HepG2 (cell line): ENCODE data around the gene KCNMA1. TPM values are rescaled to one million over a fixed set of nuclear protein-coding genes. Genes with fewer than 3 reads are reported as not detected.

Source experiments
- ATAC-seq: fragments of 200-7000 bp; cut with Tn5 transposase; 3 replicates; pipeline ENCODE4 v1.9.1; 2020; ENCODE audit warnings: mild to moderate bottlenecking, moderate library complexity
- BruUV-seq: library from RNA; stranded (reverse); fragments of 400-500 nt; replicated peaks from 2 replicates; lab custom pipeline; 2021; lab: Mats Ljungman, UMichigan
- CTCF ChIA-PET: fragments of 300-600 bp; formaldehyde crosslinking; extraction: SDS; loops from one replicate; lab custom pipeline; 2021; ENCODE audit warnings: low total read pairs, inconsistent platforms, low intra/inter-chr PET ratio; lab: Yijun Ruan, JAX
- POLR2A ChIA-PET: fragments of 350-600 bp; sonication (Branson Sonifier 250); formaldehyde crosslinking; loops from one replicate; lab custom pipeline; 2020; ENCODE audit warnings: antibody characterized with exemption, inconsistent platforms; lab: Yijun Ruan, JAX
- DNase-seq: peaks from one replicate; pipeline ENCODE4 v3.0.0-alpha.2; 2015; ENCODE audit warnings: low spot score
- FAIRE-seq: peaks from 3 replicates; lab custom pipeline; 2011; peaks lifted over from hg19 to GRCh38; lab: Jason Lieb, UNC
- H2AFZ ChIP-seq: one replicate; pipeline ENCODE4 v1.6.1; 2011; ENCODE audit warnings: low read length, inconsistent platforms
- H3K27ac ChIP-seq: fragments of 300-600 bp; 3 replicates; pipeline ENCODE4 v1.8.0; 2011; ENCODE audit warnings: mixed run types, mild to moderate bottlenecking, mixed read lengths, low read length, inconsistent platforms; ENCODE audit not compliant: insufficient read depth; ENCODE audit errors: extremely low read length
- H3K27me3 ChIP-seq, 2 experiments: fragments of 200-600 bp in 1 of 2; 2 replicates in 1 of 2; 3 replicates in 1 of 2; pipeline versions ENCODE4 v1.6.0 to v1.8.0; 2011; ENCODE audit warnings: low read length in 2 of 2, mild to moderate bottlenecking in 2 of 2, moderate library complexity in 2 of 2, inconsistent platforms in 1 of 2; ENCODE audit not compliant: insufficient read depth in 2 of 2, control insufficient read depth in 1 of 2
- H3K36me3 ChIP-seq, 2 experiments: fragments of 200-600 bp in 1 of 2; replicated peaks in 1 of 2; 2 replicates in 1 of 2; 3 replicates in 1 of 2; pipeline versions ENCODE4 v1.5.1 to v1.8.0; 2011; ENCODE audit warnings: low read length in 2 of 2, inconsistent platforms in 1 of 2; ENCODE audit not compliant: insufficient read depth in 2 of 2, control insufficient read depth in 1 of 2
- H3K4me1 ChIP-seq: 2 replicates; pipeline ENCODE4 v1.5.1; 2012; ENCODE audit warnings: low read length, inconsistent platforms; ENCODE audit not compliant: insufficient read depth
- H3K4me2 ChIP-seq: 2 replicates; pipeline ENCODE4 v1.6.0; 2011; ENCODE audit warnings: low read depth, low read length, inconsistent platforms
- H3K4me3 ChIP-seq, 3 experiments: fragments of 200-600 bp in 1 of 3; sonication (generic), shearing (Covaris generic) in 1 of 3; replicated peaks in 1 of 3; 2 replicates each; pipeline ENCODE4 v1.5.1; 2011 to 2016; ENCODE audit warnings: low read length in 3 of 3, inconsistent platforms in 2 of 3, low read depth in 2 of 3, mild to moderate bottlenecking in 2 of 3, control low read depth in 1 of 3, mixed read lengths in 1 of 3; ENCODE audit not compliant: insufficient read depth in 1 of 3
- H3K79me2 ChIP-seq: one replicate; pipeline ENCODE4 v1.6.1; 2011; ENCODE audit warnings: low read length, inconsistent platforms; ENCODE audit not compliant: insufficient read depth
- H3K9ac ChIP-seq: 2 replicates; pipeline ENCODE4 v1.6.0; 2011; ENCODE audit warnings: mild to moderate bottlenecking, low read depth, low read length, inconsistent platforms; ENCODE audit not compliant: insufficient read depth
- H3K9me3 ChIP-seq: 2 replicates; pipeline ENCODE4 v1.5.1; 2012; ENCODE audit warnings: mild to moderate bottlenecking, low read length
- H4K20me1 ChIP-seq: 2 replicates; pipeline ENCODE4 v1.6.0; 2011; ENCODE audit warnings: inconsistent platforms, mild to moderate bottlenecking, low read length, moderate library complexity; ENCODE audit not compliant: insufficient read depth
- ATAD3A ChIP-seq: sonication (generic); formaldehyde crosslinking; IDR thresholded peaks from 2 replicates; pipeline ENCODE4 v1.4.0; 2020; ENCODE audit warnings: missing genetic modification reagents
- FLYWCH1 ChIP-seq: sonication (generic); formaldehyde crosslinking; IDR thresholded peaks from 2 replicates; pipeline ENCODE4 v1.8.1; 2023; ENCODE audit warnings: mild to moderate bottlenecking, missing genetic modification reagents
- MEIS2 ChIP-seq: sonication (generic); formaldehyde crosslinking; IDR thresholded peaks from 2 replicates; pipeline ENCODE4 v1.9.0; 2021; ENCODE audit warnings: mild to moderate bottlenecking, missing genetic modification reagents
- RARA ChIP-seq: IDR thresholded peaks from 2 replicates; pipeline ENCODE4 v1.6.1; 2016; ENCODE audit warnings: missing genetic modification reagents, missing compliant biosample characterization
- RBM22 ChIP-seq: fragments of 200-400 bp; formaldehyde crosslinking; optimal IDR thresholded peaks from 2 replicates; pipeline ENCODE3; 2017; ENCODE audit warnings: mild to moderate bottlenecking, low read length, moderate library complexity
- TAF15 ChIP-seq: fragments of 200-400 bp; formaldehyde crosslinking; IDR thresholded peaks from one replicate; pipeline ENCODE4 v1.6.1; 2018; ENCODE audit warnings: mild to moderate bottlenecking, low read depth, low read length; ENCODE audit not compliant: poor library complexity, severe bottlenecking
- ZNF317 ChIP-seq: sonication (generic); formaldehyde crosslinking; IDR thresholded peaks from 2 replicates; pipeline ENCODE4 v1.5.0; 2020; ENCODE audit warnings: mild to moderate bottlenecking, missing genetic modification reagents
- ZNF678 ChIP-seq: sonication (generic); formaldehyde crosslinking; IDR thresholded peaks from 2 replicates; pipeline ENCODE4 v1.4.0; 2020; ENCODE audit warnings: mild to moderate bottlenecking, missing genetic modification reagents
- ZNF766 ChIP-seq: sonication (generic); formaldehyde crosslinking; IDR thresholded peaks from 2 replicates; pipeline ENCODE4 v1.5.0; 2020; ENCODE audit warnings: missing genetic modification reagents, borderline replicate concordance
- WGBS: methylation state at CpG from one replicate; pipeline ENCODE4 v1.1.6; 2017; ENCODE audit warnings: low lambda C conversion rate; 5-methylcytosine and 5-hydroxymethylcytosine counted together
- in situ Hi-C: cut with HindIII; loops from 2 replicates; pipeline ENCODE4 v1.10.0; 2017; ENCODE audit warnings: low pct_unique_long_range_greater_than_20kb; ENCODE audit not compliant: extremely low pct_ligation_motif_present
- intact Hi-C: fragments of 100-400 bp; cut with micrococcal nuclease; formaldehyde crosslinking; loops from one replicate; pipeline ENCODE4 v1.10.0; 2022; ENCODE audit not compliant: unreplicated experiment
- polyA plus RNA-seq, 8 experiments: library from polyadenylated mRNA; depleted of rRNA in 3 of 8; stranded (reverse) in 7 of 8; unstranded in 1 of 8; fragments of >200 nt; fragmentation: Illumina TruSeq in 4 of 8; extraction: Trizol in 4 of 8; gene quantifications; 2 replicates each; pipeline versions ENCODE4 v1.2.1 to v1.2.3, GENCODE V29; 2011 to 2016; ENCODE audit warnings: low read depth in 4 of 8, missing spikeins in 1 of 8, mixed read lengths in 1 of 8; ENCODE audit not compliant: insufficient read depth in 1 of 8
- total RNA-seq, 5 experiments: library from RNA; depleted of rRNA; stranded (reverse); fragments of >200 nt; fragmentation: Illumina TruSeq; extraction: Trizol; gene quantifications; 2 replicates each; pipeline ENCODE4 v1.2.3, GENCODE V29; 2016; ENCODE audit warnings: low read depth in 1 of 5
- TF ChIP-seq, protein P1 (sequence below): sonication (generic); formaldehyde crosslinking; IDR thresholded peaks from 2 replicates; pipeline ENCODE4 v1.4.0; 2020; ENCODE audit warnings: missing genetic modification reagents
- TF ChIP-seq, protein P2 (sequence below): fragments of 450-650 bp; IDR thresholded peaks from 2 replicates; pipeline ENCODE4 v1.6.1; 2016

Gene KCNMA1
- total and polyA plus RNA-seq, 2 of the 13 experiments (the other 11 are each of a cell fraction or from before 2014, with no cell fraction given): 0.02 TPM; not detected in 1

DNA sequence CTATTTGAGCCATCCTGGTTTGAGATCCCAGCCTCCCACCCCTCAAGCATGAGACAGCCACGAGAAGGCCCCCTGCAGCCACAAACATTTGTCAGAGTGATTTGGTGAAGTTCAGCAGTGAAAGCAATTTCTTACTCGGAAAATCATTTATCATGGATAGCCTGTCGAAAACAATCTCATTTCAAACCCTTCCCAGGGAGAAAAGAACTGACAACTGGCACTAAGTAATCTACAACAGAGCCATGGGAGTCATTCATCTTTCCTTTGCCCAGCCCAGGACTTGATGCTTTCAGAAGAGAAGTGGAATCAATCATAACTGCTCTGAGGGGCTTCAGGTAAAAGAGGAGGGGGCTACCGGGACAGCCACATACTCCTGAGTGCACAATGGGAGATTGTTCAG, 411.2 kb downstream of the KCNMA1 start:
- TF ChIP-seq ZNF766 (CRISPR knock-in tag): no peak
- no peak for TF ChIP-seq MEIS2
- TF ChIP-seq ZNF678 (CRISPR knock-in tag): no peak
- TF ChIP-seq, protein P1, sequence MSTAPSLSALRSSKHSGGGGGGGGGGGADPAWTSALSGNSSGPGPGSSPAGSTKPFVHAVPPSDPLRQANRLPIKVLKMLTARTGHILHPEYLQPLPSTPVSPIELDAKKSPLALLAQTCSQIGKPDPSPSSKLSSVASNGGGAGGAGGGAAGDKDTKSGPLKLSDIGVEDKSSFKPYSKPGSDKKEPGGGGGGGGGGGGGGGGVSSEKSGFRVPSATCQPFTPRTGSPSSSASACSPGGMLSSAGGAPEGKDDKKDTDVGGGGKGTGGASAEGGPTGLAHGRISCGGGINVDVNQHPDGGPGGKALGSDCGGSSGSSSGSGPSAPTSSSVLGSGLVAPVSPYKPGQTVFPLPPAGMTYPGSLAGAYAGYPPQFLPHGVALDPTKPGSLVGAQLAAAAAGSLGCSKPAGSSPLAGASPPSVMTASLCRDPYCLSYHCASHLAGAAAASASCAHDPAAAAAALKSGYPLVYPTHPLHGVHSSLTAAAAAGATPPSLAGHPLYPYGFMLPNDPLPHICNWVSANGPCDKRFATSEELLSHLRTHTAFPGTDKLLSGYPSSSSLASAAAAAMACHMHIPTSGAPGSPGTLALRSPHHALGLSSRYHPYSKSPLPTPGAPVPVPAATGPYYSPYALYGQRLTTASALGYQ (CRISPR knock-in tag): no peak
- no peak for TF ChIP-seq FLYWCH1 (CRISPR knock-in tag)
- no peak for TF ChIP-seq ATAD3A
- TF ChIP-seq ZNF317: no peak
- no peak for TF ChIP-seq RARA
- no peak for DNase-seq
- H3K4me3 ChIP-seq: no peak overlapping the region
- no peak overlapping the region for H3K9ac ChIP-seq
- CTCF ChIA-PET: no interaction called here
- no peak overlapping the region for H3K27ac ChIP-seq
- WGBS: 21% methylated on average over 4 of the region's 4 CpGs
- no peaks in the 10 kb centered on the region; a peak in 1 of 5 replicates for H3K27me3 ChIP-seq
- H3K36me3 ChIP-seq: no peaks in the 10 kb centered on the region
- no peaks in the 10 kb centered on the region for H3K9me3 ChIP-seq
- no peak overlapping the region for H2AFZ ChIP-seq
- H3K4me1 ChIP-seq: no peaks in the 10 kb centered on the region
- FAIRE-seq: no peak
- intact Hi-C loops (no loop called here), in situ Hi-C loops (no loop called here)
- no peaks in the 10 kb centered on the region for H3K79me2 ChIP-seq
- no peak overlapping the region for H3K4me2 ChIP-seq
- POLR2A ChIA-PET: no interaction called here
- no peak for ATAC-seq
- BruUV-seq: no TSS peak
- no peaks in the 10 kb centered on the region for H4K20me1 ChIP-seq

DNA sequence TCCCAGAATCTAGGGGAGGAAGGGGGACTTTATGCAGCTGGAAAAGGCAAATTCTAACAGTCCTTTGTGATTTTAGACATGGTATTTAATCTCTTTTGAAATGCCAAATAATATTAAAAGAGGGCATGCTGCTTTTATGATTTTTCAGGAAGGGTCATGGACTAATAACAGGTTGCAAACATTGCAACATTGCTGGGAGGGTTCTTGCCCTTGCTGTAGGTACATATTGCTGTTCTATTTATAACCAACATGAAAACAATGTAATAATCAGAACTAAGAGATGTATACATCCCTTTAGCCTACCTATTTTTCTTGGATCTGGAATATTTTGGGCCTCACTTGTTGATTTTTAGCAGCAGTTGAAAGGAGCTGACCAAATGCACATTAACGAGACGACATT, 411.6 kb downstream of the KCNMA1 start:
- in situ Hi-C loops: no loop called here
- no peak for FAIRE-seq

More for the DNA sequence above, 411.6 kb downstream of the KCNMA1 start:
- Histone ChIP-seq H3K79me2 (no peaks in the 10 kb centered on the region), H3K27ac (no peak overlapping the region), H3K4me3 (no peak overlapping the region), H4K20me1 (no peaks in the 10 kb centered on the region), H3K9me3 (no peaks in the 10 kb centered on the region)
- CTCF ChIA-PET: no interaction called here
- intact Hi-C loops: no loop called here
- ATAC-seq: no peak
- BruUV-seq: no TSS peak
- no peak for TF ChIP-seq TAF15
- TF ChIP-seq, protein P2, sequence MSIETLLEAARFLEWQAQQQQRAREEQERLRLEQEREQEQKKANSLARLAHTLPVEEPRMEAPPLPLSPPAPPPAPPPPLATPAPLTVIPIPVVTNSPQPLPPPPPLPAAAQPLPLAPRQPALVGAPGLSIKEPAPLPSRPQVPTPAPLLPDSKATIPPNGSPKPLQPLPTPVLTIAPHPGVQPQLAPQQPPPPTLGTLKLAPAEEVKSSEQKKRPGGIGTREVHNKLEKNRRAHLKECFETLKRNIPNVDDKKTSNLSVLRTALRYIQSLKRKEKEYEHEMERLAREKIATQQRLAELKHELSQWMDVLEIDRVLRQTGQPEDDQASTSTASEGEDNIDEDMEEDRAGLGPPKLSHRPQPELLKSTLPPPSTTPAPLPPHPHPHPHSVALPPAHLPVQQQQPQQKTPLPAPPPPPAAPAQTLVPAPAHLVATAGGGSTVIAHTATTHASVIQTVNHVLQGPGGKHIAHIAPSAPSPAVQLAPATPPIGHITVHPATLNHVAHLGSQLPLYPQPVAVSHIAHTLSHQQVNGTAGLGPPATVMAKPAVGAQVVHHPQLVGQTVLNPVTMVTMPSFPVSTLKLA: no peak
- no peak for TF ChIP-seq RBM22
- TF ChIP-seq, all 625 proteins: peak for 0
- WGBS: 34% methylated on average over 2 of the region's 2 CpGs
- POLR2A ChIA-PET: no interaction called here
- H3K4me1 ChIP-seq: no peaks in the 10 kb centered on the region
- H3K36me3 ChIP-seq: no peaks in the 10 kb centered on the region
- no peak overlapping the region for H3K9ac ChIP-seq
- H2AFZ ChIP-seq: no peak overlapping the region
- H3K4me2 ChIP-seq: no peak overlapping the region
- no peaks in the 10 kb centered on the region; a peak in 1 of 5 replicates for H3K27me3 ChIP-seq
- DNase-seq: no peak
